Activated CD8-positive, alpha-beta memory T cell treated with anti-CD3 and anti-CD28 coated beads, Interleukin-2, amount 10 ng/mL, durations not matched to agents 7 days and 5 days (primary cell): ENCODE measurements around the gene PNMA8C. TPM values are rescaled to one million over a fixed set of nuclear protein-coding genes. Genes with fewer than 3 reads are reported as not detected.

Experiments
- ATAC-seq: fragments of 150-1000 bp; cut with Tn5 transposase; one replicate; pipeline ENCODE4 v1.10.0; 2021; ENCODE audit warnings: moderate library complexity
- CTCF ChIA-PET: fragments of 350-600 bp; sonication (Branson Sonifier 250); formaldehyde crosslinking; loops from one replicate; lab custom pipeline; 2021; ENCODE audit warnings: antibody characterized with exemption; lab: Charles Lee
- DNase-seq: peaks from one replicate; pipeline ENCODE4 v3.0.0-alpha.2; 2020
- H3K27ac Mint-ChIP-seq: one replicate; pipeline ENCODE4 v1.8.0; 2021; ENCODE audit warnings: mild to moderate bottlenecking, mixed read lengths
- H3K27me3 Mint-ChIP-seq: one replicate; pipeline ENCODE4 v1.8.0; 2021; ENCODE audit warnings: mixed read lengths
- H3K36me3 Mint-ChIP-seq: one replicate; pipeline ENCODE4 v1.8.0; 2021; ENCODE audit warnings: mild to moderate bottlenecking, mixed read lengths
- H3K4me1 Mint-ChIP-seq: one replicate; pipeline ENCODE4 v1.8.0; 2021; ENCODE audit warnings: mixed read lengths
- H3K4me3 Mint-ChIP-seq: one replicate; pipeline ENCODE4 v1.8.0; 2021; ENCODE audit warnings: mild to moderate bottlenecking, moderate library complexity, mixed read lengths
- H3K9me3 Mint-ChIP-seq: one replicate; pipeline ENCODE4 v1.8.0; 2022; ENCODE audit warnings: low read depth, mixed read lengths
- total RNA-seq, 2 experiments: library from RNA; stranded (reverse); gene quantifications; one replicate each; pipeline ENCODE4 v1.2.3, GENCODE V29; 2021

PNMA8C gene
- total RNA-seq, 2 experiments from 2014 or later = not detected

GRCh38 chr19:46413262-46414031 lies 15.3 kb downstream of the PNMA8C start, which contains the start of gene CCDC8:
Gene CCDC8, minus strand, starts transcription at chr19:46413564. Its CDS starts 754 bp downstream, at chr19:46412810.
- Mint-ChIP-seq H3K27me3 (peaks cover 72% of the 10 kb centered on the region), H3K9me3 (no peaks in the 10 kb centered on the region), H3K36me3 (no peaks in the 10 kb centered on the region), H3K4me1 (no peaks in the 10 kb centered on the region), H3K27ac (no peak within 1 kb of the TSS), H3K4me3 (no peak within 1 kb of the TSS)
- DNase-seq = no peak
- ATAC-seq = no peak
- CTCF ChIA-PET = interaction anchor here (1.1 kb wide), 1 partner anchor 9 kb away, joined by 3 read pairs; no protein-coding TSS in a partner anchor

- no peaks in the 10 kb centered on the region for H3K36me3 Mint-ChIP-seq
- H3K27ac Mint-ChIP-seq = no peak overlapping the region
- no peak for ATAC-seq
- H3K9me3 Mint-ChIP-seq = no peaks in the 10 kb centered on the region
- CTCF ChIA-PET = interaction anchor here (1.1 kb wide), 1 partner anchor 8 kb away, joined by 3 read pairs; no protein-coding TSS in a partner anchor
- no peak for DNase-seq
- no peak overlapping the region for H3K4me3 Mint-ChIP-seq
- no peaks in the 10 kb centered on the region for H3K4me1 Mint-ChIP-seq
- peaks cover 76% of the 10 kb centered on the region for H3K27me3 Mint-ChIP-seq
Measured at GRCh38 chr19:46412650-46413261, 16.0 kb downstream of the PNMA8C start.

- Mint-ChIP-seq H3K36me3 (no peaks in the 10 kb centered on the region), H3K9me3 (no peaks in the 10 kb centered on the region)
Measured at GRCh38 chr19:46411925-46412649, 16.6 kb downstream of the PNMA8C start.

GRCh38 chr19:46411088-46411924 lies 17.4 kb downstream of the PNMA8C start:
- DNase-seq = no peak
- no peaks in the 10 kb centered on the region for H3K4me1 Mint-ChIP-seq
- peaks cover 77% of the 10 kb centered on the region for H3K27me3 Mint-ChIP-seq
- ATAC-seq = no peak
- H3K36me3 Mint-ChIP-seq = no peaks in the 10 kb centered on the region
- CTCF ChIA-PET = interaction anchor here (1.5 kb wide), 1 partner anchor 9 kb away, joined by 6 read pairs; no protein-coding TSS in a partner anchor
- H3K9me3 Mint-ChIP-seq = no peaks in the 10 kb centered on the region
- no peak overlapping the region for H3K4me3 Mint-ChIP-seq
- H3K27ac Mint-ChIP-seq = no peak overlapping the region

More at GRCh38 chr19:46411925-46412649, 16.6 kb downstream of the PNMA8C start:
- Mint-ChIP-seq H3K27ac (no peak overlapping the region), H3K4me3 (no peak overlapping the region), H3K27me3 (peaks cover 75% of the 10 kb centered on the region), H3K4me1 (no peaks in the 10 kb centered on the region)
- DNase-seq = no peak
- ATAC-seq = no peak
- CTCF ChIA-PET = no interaction called here

GRCh38 chr19:46410205-46411087 lies 18.3 kb downstream of the PNMA8C start:
- Mint-ChIP-seq H3K27me3 (peaks cover 75% of the 10 kb centered on the region), H3K27ac (no peak overlapping the region), H3K9me3 (no peaks in the 10 kb centered on the region), H3K4me1 (no peaks in the 10 kb centered on the region), H3K36me3 (no peaks in the 10 kb centered on the region), H3K4me3 (no peak overlapping the region)
- CTCF ChIA-PET = interaction anchor here (0.9 to 1.5 kb wide), 2 partner anchors 8 to 15 kb away, joined by 3 to 6 read pairs; no protein-coding TSS in a partner anchor
- ATAC-seq = no peak
- no peak for DNase-seq

GRCh38 chr19:46409191-46409590 lies 19.5 kb downstream of the PNMA8C start:
- ATAC-seq (no peak), DNase-seq (no peak)
- H3K9me3 Mint-ChIP-seq = no peaks in the 10 kb centered on the region
- no peaks in the 10 kb centered on the region for H3K36me3 Mint-ChIP-seq
- no peak overlapping the region for H3K27ac Mint-ChIP-seq
- CTCF ChIA-PET = interaction anchor here (1.3 kb wide), 1 partner anchor 13 kb away, joined by 3 read pairs; no protein-coding TSS in a partner anchor
- H3K4me3 Mint-ChIP-seq = no peak overlapping the region
- H3K27me3 Mint-ChIP-seq = peaks cover 76% of the 10 kb centered on the region
- peaks cover 6% of the 10 kb centered on the region for H3K4me1 Mint-ChIP-seq

- H3K27me3 Mint-ChIP-seq = peaks cover 76% of the 10 kb centered on the region
- no peak overlapping the region for H3K27ac Mint-ChIP-seq
- ATAC-seq = no peak
- peaks cover 9% of the 10 kb centered on the region for H3K4me1 Mint-ChIP-seq
- H3K9me3 Mint-ChIP-seq = no peaks in the 10 kb centered on the region
- H3K36me3 Mint-ChIP-seq = no peaks in the 10 kb centered on the region
- no peak overlapping the region for H3K4me3 Mint-ChIP-seq
- DNase-seq = no peak
- CTCF ChIA-PET = interaction anchor here (0.9 to 1.3 kb wide), 2 partner anchors 13 to 105 kb away, joined by 3 to 5 read pairs; no protein-coding TSS in a partner anchor
Measured at GRCh38 chr19:46408664-46409039, 20.1 kb downstream of the PNMA8C start.

- Mint-ChIP-seq H3K4me1 (peaks cover 11% of the 10 kb centered on the region), H3K4me3 (no peak overlapping the region), H3K36me3 (no peaks in the 10 kb centered on the region), H3K27me3 (peaks cover 76% of the 10 kb centered on the region), H3K27ac (no peak overlapping the region), H3K9me3 (no peaks in the 10 kb centered on the region)
- DNase-seq = no peak
- ATAC-seq = no peak
- CTCF ChIA-PET = interaction anchor here (0.9 to 1.3 kb wide), 2 partner anchors 12 to 106 kb away, joined by 3 to 5 read pairs; no protein-coding TSS in a partner anchor
Measured at GRCh38 chr19:46407856-46408663, 20.7 kb downstream of the PNMA8C start.

- ATAC-seq (no peak), DNase-seq (no peak)
- Mint-ChIP-seq H3K9me3 (no peaks in the 10 kb centered on the region), H3K4me3 (no peak overlapping the region), H3K4me1 (peaks cover 11% of the 10 kb centered on the region), H3K36me3 (no peaks in the 10 kb centered on the region), H3K27ac (no peak overlapping the region), H3K27me3 (peaks cover 72% of the 10 kb centered on the region)
- CTCF ChIA-PET = interaction anchor here (8.2 kb wide), 1 partner anchor 83 kb away, joined by 71 read pairs; no protein-coding TSS in a partner anchor
Measured at GRCh38 chr19:46406976-46407375, 21.8 kb downstream of the PNMA8C start.

GRCh38 chr19:46404753-46405468 lies 23.8 kb downstream of the PNMA8C start:
- no peak for DNase-seq
- CTCF ChIA-PET = interaction anchor here (0.6 to 8.2 kb wide), 5 partner anchors 8 to 133 kb away, joined by 3 to 71 read pairs (median 3); partner anchors contain the start of gene CCDC8
- ATAC-seq = no peak
- Mint-ChIP-seq H3K36me3 (no peaks in the 10 kb centered on the region), H3K27me3 (peaks cover 63% of the 10 kb centered on the region), H3K4me3 (no peak overlapping the region), H3K4me1 (peaks cover 11% of the 10 kb centered on the region), H3K27ac (no peak overlapping the region), H3K9me3 (no peaks in the 10 kb centered on the region)
